Left ventricle myocardium inferior (tissue), 1 donor: Measurements from ENCODE around the gene PPP1R14C. TPM values are rescaled to one million over a fixed set of nuclear protein-coding genes. Genes with fewer than 3 reads are reported as not detected.

Experiments
- DNase-seq: peaks from one replicate; pipeline ENCODE4 v3.0.0-alpha.2; 2020
- H3K27ac ChIP-seq: fragments of 200-600 bp; replicated peaks from 2 replicates; pipeline ENCODE4 v1.8.0; 2021
- H3K27me3 ChIP-seq: fragments of 200-600 bp; 2 replicates; pipeline ENCODE4 v1.8.0; 2021; ENCODE audit warnings: low read depth
- H3K36me3 ChIP-seq: fragments of 200-600 bp; 2 replicates; pipeline ENCODE4 v1.8.0; 2021
- H3K4me1 ChIP-seq: fragments of 200-600 bp; 2 replicates; pipeline ENCODE4 v1.8.0; 2021
- H3K4me3 ChIP-seq: fragments of 200-600 bp; 2 replicates; pipeline ENCODE4 v1.8.0; 2021; ENCODE audit warnings: mild to moderate bottlenecking, moderate library complexity
- H3K9me3 ChIP-seq: fragments of 200-600 bp; replicated peaks from 2 replicates; pipeline ENCODE4 v1.8.0; 2021
- intact Hi-C: fragments of 100-400 bp; cut with micrococcal nuclease; formaldehyde crosslinking; loops from one replicate; pipeline ENCODE4 v1.11.0; 2022
- total RNA-seq: library from RNA; stranded (reverse); fragmentation: NEBNext Ultra II Directional; extraction: Animal tissue kit (Norgen Biotek cat#: 25700); gene quantifications from one replicate; pipeline ENCODE4 v1.2.1, GENCODE V29; 2021
- TF ChIP-seq, protein P1 (sequence below): fragments of 200-600 bp; IDR thresholded peaks from 2 replicates; pipeline ENCODE4 v1.8.0; 2021; ENCODE audit warnings: antibody characterized with exemption, mild to moderate bottlenecking, borderline replicate concordance
- donor health status: DM: no; HTN: yes; CAD: no; lungs with severe emphysema.

PPP1R14C gene
- total RNA-seq, 1 donor from 2014 or later = 116 TPM

DNA sequence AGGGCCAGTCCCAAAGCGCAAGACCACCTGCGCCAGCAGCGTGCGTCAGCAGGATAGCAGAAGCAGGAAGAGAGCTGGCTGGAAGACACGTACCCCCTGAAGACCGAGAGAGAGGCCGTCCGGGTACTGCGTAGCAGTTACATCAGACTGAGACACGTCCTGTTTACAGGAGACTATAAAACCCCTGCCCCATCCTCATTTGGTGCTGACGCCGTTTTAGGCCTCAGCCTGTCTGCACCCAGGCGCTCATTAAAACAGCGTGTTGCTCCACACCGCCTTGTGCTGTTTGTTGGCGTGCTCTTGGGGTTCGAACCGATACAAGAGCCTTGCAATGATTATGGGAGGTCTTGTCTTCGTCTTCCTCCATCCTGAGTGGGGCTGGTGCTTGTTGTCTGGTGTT, 42.1 kb upstream of the PPP1R14C start:
- intact Hi-C loops = no loop called here
- no peaks in the 10 kb centered on the region for H3K4me1 ChIP-seq
- no peak overlapping the region for H3K4me3 ChIP-seq
- TF ChIP-seq, protein P1, sequence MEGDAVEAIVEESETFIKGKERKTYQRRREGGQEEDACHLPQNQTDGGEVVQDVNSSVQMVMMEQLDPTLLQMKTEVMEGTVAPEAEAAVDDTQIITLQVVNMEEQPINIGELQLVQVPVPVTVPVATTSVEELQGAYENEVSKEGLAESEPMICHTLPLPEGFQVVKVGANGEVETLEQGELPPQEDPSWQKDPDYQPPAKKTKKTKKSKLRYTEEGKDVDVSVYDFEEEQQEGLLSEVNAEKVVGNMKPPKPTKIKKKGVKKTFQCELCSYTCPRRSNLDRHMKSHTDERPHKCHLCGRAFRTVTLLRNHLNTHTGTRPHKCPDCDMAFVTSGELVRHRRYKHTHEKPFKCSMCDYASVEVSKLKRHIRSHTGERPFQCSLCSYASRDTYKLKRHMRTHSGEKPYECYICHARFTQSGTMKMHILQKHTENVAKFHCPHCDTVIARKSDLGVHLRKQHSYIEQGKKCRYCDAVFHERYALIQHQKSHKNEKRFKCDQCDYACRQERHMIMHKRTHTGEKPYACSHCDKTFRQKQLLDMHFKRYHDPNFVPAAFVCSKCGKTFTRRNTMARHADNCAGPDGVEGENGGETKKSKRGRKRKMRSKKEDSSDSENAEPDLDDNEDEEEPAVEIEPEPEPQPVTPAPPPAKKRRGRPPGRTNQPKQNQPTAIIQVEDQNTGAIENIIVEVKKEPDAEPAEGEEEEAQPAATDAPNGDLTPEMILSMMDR = no peak
- no peak for DNase-seq
- H3K27ac ChIP-seq = no peak overlapping the region
- no peaks in the 10 kb centered on the region for H3K9me3 ChIP-seq
- H3K27me3 ChIP-seq = peaks cover 34% of the 10 kb centered on the region
- no peaks in the 10 kb centered on the region for H3K36me3 ChIP-seq

DNA sequence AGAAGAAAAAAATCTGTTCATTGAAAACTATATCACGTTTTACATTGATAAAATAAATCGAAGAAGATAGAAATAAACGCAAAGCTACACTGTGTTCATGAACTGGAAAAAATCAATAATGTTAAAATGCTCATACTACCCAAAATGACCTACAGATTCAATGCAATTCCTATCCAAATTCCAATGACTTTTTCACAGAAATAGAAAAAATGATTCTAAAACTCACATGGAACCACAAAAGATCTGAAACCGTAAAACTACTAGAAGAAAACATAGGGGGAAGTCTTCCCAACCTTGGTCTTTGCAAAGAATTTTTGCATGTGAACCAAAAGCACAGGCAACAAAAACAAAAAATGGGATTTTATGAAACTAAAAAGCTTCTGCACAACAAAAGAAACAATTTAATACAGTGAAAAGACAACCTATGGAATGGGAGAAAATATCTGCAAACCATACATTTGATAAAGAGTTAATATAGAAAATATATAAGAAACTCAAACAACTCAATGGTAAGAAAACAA, 40.0 kb upstream of the PPP1R14C start:
- intact Hi-C loops = no loop called here
- DNase-seq = no peak

DNA sequence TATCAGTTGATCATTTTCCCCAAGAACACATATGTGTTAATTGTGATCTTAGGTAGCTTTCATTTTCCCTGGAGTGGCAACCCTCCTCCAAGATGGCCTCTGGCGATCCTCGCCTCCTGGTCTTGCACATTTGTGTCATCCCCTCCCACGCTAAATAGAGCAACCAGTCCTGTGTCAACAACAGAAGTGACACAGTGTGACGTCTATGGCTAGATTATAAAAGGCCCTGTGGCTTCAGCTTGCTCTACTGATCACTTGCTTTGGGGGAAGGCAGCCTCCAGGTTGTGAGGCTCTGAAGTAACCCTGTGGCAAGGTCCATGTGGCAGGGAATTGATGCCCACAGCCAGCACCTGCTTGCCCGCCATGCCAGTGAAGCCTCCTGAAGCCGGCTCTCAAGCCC, 30.6 kb upstream of the PPP1R14C start:
- no peak overlapping the region for H3K27ac ChIP-seq
- TF ChIP-seq, protein P1 = no peak
- no peak overlapping the region for H3K4me3 ChIP-seq
- no peaks in the 10 kb centered on the region for H3K4me1 ChIP-seq
- H3K36me3 ChIP-seq = no peaks in the 10 kb centered on the region
- intact Hi-C loops = no loop called here
- no peaks in the 10 kb centered on the region for H3K9me3 ChIP-seq
- peaks cover 8% of the 10 kb centered on the region for H3K27me3 ChIP-seq
- no peak for DNase-seq

More for the DNA sequence above, 40.0 kb upstream of the PPP1R14C start:
- no peaks in the 10 kb centered on the region for H3K4me1 ChIP-seq
- no peak overlapping the region for H3K4me3 ChIP-seq
- H3K27ac ChIP-seq = no peak overlapping the region
- TF ChIP-seq, protein P1 = no peak
- H3K36me3 ChIP-seq = no peaks in the 10 kb centered on the region
- H3K27me3 ChIP-seq = peaks cover 16% of the 10 kb centered on the region
- no peaks in the 10 kb centered on the region for H3K9me3 ChIP-seq

DNA sequence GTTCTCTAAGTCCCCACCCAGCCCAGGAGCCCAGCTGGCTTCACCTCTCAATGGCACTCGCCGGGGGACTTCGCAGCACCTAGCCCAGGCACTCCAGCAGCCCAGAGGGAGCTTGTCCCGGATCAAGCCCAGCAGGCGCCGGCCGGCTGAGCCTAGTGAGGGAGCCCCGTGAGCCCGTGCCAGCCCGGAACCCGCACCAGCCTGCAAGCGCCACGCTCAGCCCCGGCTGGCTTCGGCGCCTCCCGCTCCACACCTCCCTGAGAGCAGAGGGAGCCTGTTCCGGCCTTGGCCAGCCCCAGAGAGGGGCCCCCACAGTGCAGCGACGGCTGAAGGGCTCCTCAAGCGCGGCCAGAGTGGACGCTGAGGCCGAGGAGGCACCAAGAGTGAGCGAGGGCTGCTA, 27.1 kb upstream of the PPP1R14C start:
- H3K36me3 ChIP-seq = no peaks in the 10 kb centered on the region
- intact Hi-C loops = no loop called here
- TF ChIP-seq, protein P1 = no peak
- no peak for DNase-seq
- H3K27me3 ChIP-seq = no peaks in the 10 kb centered on the region
- peaks cover 10% of the 10 kb centered on the region for H3K4me1 ChIP-seq
- H3K9me3 ChIP-seq = no peaks in the 10 kb centered on the region
- no peak overlapping the region for H3K4me3 ChIP-seq
- H3K27ac ChIP-seq = no peak overlapping the region

DNA sequence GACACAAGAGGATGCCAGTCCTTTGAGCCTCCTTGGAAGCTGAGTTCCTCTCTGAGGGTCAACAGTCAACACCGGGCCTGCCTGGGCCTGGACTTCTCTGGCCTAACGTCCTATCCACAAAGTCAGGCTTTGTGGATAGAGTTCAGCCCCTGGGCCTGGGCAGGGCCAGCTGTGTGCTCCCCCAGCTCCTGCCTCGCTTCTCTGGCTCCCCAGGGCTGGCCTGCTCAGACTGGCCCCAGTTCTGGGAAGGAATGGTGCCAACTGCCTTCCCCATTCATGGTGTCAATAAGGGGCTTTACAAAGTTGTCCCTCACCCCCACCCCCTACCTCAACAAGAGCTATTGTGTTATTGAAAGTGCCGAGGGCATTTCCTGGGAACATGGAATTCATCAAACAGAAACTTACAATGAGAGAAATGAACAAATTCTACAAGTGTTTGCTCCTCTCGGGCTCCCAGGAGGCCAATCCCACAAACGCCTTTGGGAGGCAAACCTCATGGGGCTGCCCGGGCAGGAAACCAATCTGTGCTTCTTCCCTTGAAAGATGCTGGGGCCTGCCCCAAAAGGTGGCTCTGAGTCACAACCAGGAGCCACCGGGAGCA, 26.5 kb upstream of the PPP1R14C start:
- intact Hi-C loops = no loop called here

More for the DNA sequence above, 26.5 kb upstream of the PPP1R14C start:
- peaks cover 10% of the 10 kb centered on the region for H3K4me1 ChIP-seq
- no peak for DNase-seq
- H3K36me3 ChIP-seq = no peaks in the 10 kb centered on the region
- H3K9me3 ChIP-seq = no peaks in the 10 kb centered on the region
- H3K4me3 ChIP-seq = no peak overlapping the region
- H3K27ac ChIP-seq = no peak overlapping the region
- TF ChIP-seq, protein P1 = no peak
- no peaks in the 10 kb centered on the region for H3K27me3 ChIP-seq
